ENCODE results near the gene THAP10. TPM values are rescaled to one million over a fixed set of nuclear protein-coding genes. Genes with fewer than 3 reads are reported as not detected.

Gene THAP10
- total RNA-seq, 1 donor from 2014 or later = 0.37 TPM

DNA sequence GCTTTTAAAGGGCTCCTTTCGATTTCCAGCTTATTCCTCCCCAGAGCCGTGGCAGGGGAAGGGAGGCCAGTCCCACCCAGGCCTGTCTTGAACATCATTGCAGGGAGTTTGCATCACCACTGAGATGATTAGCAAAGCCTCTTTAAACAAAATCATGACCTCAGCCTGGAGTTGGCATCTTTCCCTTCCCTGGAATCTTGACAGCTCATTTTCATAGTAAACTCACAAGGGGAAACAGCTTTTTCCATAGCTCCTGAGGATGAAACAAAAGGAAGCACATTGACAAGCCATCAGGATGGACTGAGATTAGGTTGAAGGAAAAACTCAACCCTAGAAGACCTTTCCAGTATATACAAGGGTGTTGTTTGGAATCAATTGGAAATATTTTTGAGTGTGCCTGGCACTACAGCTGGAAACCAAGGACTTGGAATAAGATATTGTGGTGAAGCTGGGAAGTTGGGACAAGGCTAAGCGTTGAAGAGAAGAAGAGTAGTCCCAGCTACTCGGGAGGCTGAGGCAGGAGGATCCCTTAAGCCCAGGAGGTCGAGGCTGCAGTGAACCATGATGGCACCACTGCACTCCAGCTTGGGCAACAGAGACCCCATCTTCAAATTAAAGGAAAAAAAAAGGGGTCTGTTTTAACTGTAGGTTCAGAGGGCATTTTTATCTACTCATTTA, 35.2 kb downstream of the THAP10 start:
- no peaks in the 10 kb centered on the region for H3K36me3 Mint-ChIP-seq (ENCODE audit: low read depth)
- no peak overlapping the region for H3K27ac Mint-ChIP-seq
- H3K4me1 Mint-ChIP-seq (ENCODE audit: low read depth) = peaks cover 3% of the 10 kb centered on the region
- no peak overlapping the region for H3K4me3 Mint-ChIP-seq (ENCODE audit: low read depth)
- intact Hi-C loops (cut with micrococcal nuclease) = no loop called here
- peaks cover 44% of the 10 kb centered on the region for H3K27me3 Mint-ChIP-seq (ENCODE audit: low read depth)
- DNase-seq (ENCODE audit: low spot score) = no peak
- no peaks in the 10 kb centered on the region for H3K9me3 Mint-ChIP-seq

DNA sequence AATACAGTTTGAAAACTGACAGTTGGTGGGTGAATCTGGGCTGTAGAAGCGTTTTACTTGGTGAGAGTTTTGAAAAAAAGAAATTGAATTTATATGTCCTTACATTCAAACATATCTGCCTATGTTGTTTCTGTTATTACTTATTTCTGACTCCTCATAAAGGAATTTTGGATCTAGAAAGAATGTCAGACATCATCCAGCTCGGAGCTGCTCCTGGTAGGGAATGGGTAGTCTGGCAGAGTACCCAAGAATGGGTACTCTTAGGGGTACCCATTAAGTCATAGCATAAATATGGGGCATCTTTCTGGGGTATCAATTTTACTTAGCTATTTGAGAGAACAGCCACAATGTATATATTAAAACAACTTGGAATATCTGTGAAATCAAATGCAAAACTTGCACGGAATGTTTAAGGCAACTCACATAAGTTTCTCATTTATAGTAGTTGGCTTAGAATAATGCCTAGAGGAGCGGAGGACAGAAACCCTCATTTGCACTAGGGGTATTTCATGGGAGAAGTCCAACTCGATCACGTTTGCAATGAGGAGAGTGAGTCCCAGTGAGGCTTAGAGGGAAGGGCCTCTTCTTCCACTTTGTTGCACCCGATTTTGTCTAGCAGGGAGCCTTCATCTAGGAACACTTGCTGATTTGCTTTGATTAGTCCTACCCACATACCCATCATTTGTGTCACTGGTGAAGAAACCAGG, 35.9 kb downstream of the THAP10 start:
- no peaks in the 10 kb centered on the region for H3K9me3 Mint-ChIP-seq
- intact Hi-C loops (cut with micrococcal nuclease) = no loop called here
- peaks cover 3% of the 10 kb centered on the region for H3K4me1 Mint-ChIP-seq (ENCODE audit: low read depth)

DNA sequence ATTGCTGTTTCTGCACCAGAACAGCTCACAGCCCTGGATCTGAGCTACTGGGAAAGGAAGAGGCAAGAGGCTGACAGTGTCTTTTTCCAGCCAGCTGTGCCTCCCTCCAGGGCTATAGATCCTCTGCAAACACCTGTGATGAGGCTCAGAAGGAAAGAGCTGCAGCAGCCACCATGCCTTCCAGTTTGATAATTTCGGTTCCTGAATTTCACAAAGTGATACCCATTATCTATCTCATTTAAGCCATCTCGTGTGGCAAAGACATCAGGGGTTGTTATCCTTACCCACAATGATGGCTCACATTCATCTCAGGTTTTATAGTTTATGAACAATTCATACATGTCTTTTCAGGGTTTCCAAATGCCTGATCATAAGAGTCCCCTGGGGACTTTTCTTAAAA, 36.5 kb downstream of the THAP10 start:
- intact Hi-C loops (cut with micrococcal nuclease) = no loop called here
- Mint-ChIP-seq H3K36me3 (ENCODE audit: low read depth) (no peaks in the 10 kb centered on the region), H3K27me3 (ENCODE audit: low read depth) (peaks cover 56% of the 10 kb centered on the region), H3K4me3 (ENCODE audit: low read depth) (no peak overlapping the region), H3K9me3 (no peaks in the 10 kb centered on the region), H3K4me1 (ENCODE audit: low read depth) (peaks cover 3% of the 10 kb centered on the region), H3K27ac (no peak overlapping the region)
- DNase-seq (ENCODE audit: low spot score) = no peak

More for the DNA sequence above, 35.9 kb downstream of the THAP10 start:
- no peak overlapping the region for H3K4me3 Mint-ChIP-seq (ENCODE audit: low read depth)
- no peak for DNase-seq (ENCODE audit: low spot score)
- no peaks in the 10 kb centered on the region for H3K36me3 Mint-ChIP-seq (ENCODE audit: low read depth)
- H3K27me3 Mint-ChIP-seq (ENCODE audit: low read depth) = peaks cover 50% of the 10 kb centered on the region
- no peak overlapping the region for H3K27ac Mint-ChIP-seq

DNA sequence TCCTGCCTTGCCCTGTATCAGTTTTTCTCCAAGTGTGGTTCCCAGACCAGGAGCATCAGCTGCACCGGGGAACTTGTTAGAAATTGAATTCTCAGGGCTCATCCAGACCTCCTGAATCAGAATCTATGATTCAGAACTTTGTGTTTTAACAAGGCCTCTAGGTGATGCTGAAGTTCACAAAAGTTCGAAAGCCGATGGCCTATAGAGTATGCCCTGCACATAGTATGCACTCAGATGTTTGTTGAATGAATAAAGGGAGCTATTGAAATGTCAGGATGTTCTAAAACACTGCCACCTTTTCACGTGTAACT, 37.6 kb downstream of the THAP10 start:
- Mint-ChIP-seq H3K27me3 (ENCODE audit: low read depth) (peaks cover 66% of the 10 kb centered on the region), H3K9me3 (no peaks in the 10 kb centered on the region), H3K4me1 (ENCODE audit: low read depth) (peaks cover 3% of the 10 kb centered on the region), H3K27ac (no peak overlapping the region), H3K36me3 (ENCODE audit: low read depth) (no peaks in the 10 kb centered on the region), H3K4me3 (ENCODE audit: low read depth) (peak overlapping the region; percentile 70)
- no peak for DNase-seq (ENCODE audit: low spot score)
- intact Hi-C loops (cut with micrococcal nuclease) = no loop called here

DNA sequence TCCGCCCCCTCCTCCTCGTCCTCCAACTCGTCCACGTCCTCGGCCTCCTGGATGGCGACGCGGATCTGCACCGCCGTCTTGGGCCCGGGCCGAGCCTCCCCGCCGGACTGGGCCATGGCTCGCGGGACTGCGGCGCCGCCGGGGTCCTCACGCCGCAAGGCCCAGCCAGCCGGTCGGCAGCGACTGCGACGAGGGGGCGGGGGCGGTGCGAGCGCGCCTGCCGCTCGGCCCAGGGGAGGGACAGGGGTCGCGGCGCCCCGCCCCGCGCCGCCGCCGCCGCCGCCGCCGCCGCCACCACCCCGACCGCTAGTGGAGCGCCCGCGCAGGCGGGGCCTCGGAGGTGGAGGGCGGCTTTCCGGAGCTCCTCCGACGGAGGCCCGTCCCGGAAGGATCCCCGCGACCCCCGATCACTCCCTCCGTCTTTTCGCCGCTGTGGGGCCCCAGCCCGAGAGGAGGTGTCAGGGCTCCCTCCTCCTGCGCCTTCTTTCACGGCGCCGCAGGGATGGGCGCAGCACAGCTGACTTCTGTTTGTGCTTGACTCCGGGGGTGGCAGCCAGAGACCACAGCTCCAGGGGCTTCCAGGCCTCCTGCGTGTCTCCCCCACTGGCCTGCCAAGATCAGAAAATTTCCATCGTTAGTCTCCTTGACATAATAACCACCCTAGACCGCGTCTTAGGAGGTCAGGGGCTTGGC, 38.1 kb downstream of the THAP10 start, which contains the start of gene LARP6:
TSS of gene LARP6 (minus strand) at position 185 of the 693 bp plus-strand sequence. CDS start at position 116, 69 bp downstream.
- Mint-ChIP-seq H3K27me3 (ENCODE audit: low read depth) (peaks cover 70% of the 10 kb centered on the region), H3K4me1 (ENCODE audit: low read depth) (peaks cover 3% of the 10 kb centered on the region), H3K9me3 (no peaks in the 10 kb centered on the region), H3K36me3 (ENCODE audit: low read depth) (no peaks in the 10 kb centered on the region), H3K27ac (no peak within 1 kb of the TSS), H3K4me3 (ENCODE audit: low read depth) (peak within 1 kb of the TSS; percentile 70)
- no peak for DNase-seq (ENCODE audit: low spot score)
- intact Hi-C loops (cut with micrococcal nuclease) = no loop called here

DNA sequence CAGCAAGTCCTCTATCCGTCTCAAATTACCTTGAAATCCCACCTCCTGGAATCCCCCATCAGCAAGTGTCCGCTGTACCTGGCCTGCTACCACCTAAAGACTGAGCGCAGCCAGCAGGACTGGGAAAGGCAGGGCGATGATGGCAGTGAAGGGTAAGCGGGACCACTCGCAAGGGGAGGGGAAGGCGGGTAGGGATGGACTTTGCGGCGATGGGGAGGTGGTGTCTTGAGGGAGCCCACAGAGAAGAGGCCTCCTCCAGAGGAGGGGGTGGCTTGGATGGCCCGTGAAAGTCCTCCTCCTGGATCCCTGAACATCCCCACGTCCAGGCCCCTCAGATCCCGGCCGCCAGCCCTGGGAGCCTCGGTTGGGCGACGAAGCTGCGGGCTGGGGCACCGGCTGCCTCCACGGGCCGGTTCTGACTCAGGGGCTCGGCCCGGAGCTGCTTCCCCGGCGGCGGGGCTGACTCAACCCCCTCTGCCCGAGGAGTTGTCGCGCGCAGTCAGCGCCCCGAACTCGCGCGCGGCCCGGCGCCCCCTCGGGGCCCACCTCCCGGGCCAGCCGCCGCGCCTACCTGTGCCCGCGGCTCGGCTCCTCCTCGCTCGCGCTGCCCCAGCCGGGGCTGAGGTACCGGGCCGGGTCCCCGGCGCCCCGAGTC, 38.8 kb downstream of the THAP10 start:
- intact Hi-C loops (cut with micrococcal nuclease) = no loop called here
- H3K9me3 Mint-ChIP-seq = no peaks in the 10 kb centered on the region
- H3K4me3 Mint-ChIP-seq (ENCODE audit: low read depth) = no peak overlapping the region
- H3K36me3 Mint-ChIP-seq (ENCODE audit: low read depth) = no peaks in the 10 kb centered on the region
- H3K4me1 Mint-ChIP-seq (ENCODE audit: low read depth) = peaks cover 3% of the 10 kb centered on the region
- H3K27me3 Mint-ChIP-seq (ENCODE audit: low read depth) = peaks cover 70% of the 10 kb centered on the region
- H3K27ac Mint-ChIP-seq = no peak overlapping the region
- DNase-seq (ENCODE audit: low spot score) = no peak

DNA sequence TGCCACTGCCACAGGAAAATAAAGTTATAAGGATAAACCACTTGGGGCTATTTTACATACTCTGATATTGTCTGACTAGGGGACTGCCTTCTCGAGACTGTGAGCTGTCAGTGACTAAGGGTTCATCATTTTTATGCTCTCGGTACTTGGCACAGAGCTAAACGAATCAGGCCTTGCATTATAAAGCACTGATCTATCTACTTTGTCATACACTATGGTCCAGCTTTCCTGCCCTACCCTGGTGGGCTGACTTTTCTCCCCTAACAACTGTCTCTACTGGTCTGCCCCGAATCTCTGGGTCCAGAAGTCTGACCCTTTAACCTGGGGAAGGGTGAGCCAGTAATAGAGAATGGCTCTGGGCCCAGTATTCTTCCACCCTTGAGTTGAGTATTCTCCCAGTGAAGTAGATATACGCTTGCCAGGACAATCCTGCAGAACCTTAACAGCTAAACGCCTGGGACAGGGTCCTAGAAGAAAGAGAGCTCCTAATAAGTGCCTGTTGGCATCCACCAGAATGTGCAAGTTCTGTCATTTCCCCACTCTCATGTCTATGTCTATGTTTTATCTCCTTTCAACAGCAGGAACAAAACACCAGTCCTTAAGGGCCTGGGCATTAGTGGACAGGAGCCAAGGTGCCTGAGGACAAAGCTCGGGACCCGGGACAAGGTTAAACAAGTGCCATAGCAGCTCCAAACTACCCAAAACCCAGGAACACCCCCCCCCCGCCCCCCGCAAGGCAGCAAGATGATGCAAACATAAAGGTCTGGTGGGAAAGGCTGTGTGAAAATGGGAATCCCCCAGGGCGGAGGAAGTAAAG, 39.5 kb downstream of the THAP10 start:
- peaks cover 69% of the 10 kb centered on the region for H3K27me3 Mint-ChIP-seq (ENCODE audit: low read depth)
- no peak for DNase-seq (ENCODE audit: low spot score)

DNA sequence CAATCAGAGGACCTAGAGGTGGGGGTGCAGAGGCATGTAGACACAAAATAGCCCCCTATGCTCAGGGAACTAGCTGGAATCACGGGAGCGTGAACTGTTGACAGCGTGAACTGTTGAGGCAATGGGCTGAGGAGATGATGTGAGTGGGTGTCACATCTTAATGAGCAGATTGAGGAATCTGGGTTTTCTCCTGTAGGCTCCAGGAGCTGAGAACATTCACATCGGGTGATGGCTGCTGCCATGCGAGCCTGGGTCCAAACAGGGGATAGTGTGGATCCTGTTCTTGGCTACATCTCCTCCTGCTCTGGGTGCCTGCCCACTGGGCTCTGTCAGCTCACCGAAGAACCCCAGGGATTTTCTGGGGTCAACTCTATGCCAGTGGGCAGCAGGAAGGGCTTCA, 40.3 kb downstream of the THAP10 start:
- no peak for DNase-seq (ENCODE audit: low spot score)
- H3K27ac Mint-ChIP-seq = no peak overlapping the region
- H3K36me3 Mint-ChIP-seq (ENCODE audit: low read depth) = no peaks in the 10 kb centered on the region
- H3K27me3 Mint-ChIP-seq (ENCODE audit: low read depth) = peaks cover 65% of the 10 kb centered on the region
- no peak overlapping the region for H3K4me3 Mint-ChIP-seq (ENCODE audit: low read depth)
- H3K9me3 Mint-ChIP-seq = no peaks in the 10 kb centered on the region
- intact Hi-C loops (cut with micrococcal nuclease) = no loop called here
- peaks cover 3% of the 10 kb centered on the region for H3K4me1 Mint-ChIP-seq (ENCODE audit: low read depth)

More for the DNA sequence above, 39.5 kb downstream of the THAP10 start:
- Mint-ChIP-seq H3K4me1 (ENCODE audit: low read depth) (peaks cover 3% of the 10 kb centered on the region), H3K27ac (no peak overlapping the region), H3K36me3 (ENCODE audit: low read depth) (no peaks in the 10 kb centered on the region), H3K9me3 (no peaks in the 10 kb centered on the region), H3K4me3 (ENCODE audit: low read depth) (no peak overlapping the region)
- intact Hi-C loops (cut with micrococcal nuclease) = no loop called here

DNA sequence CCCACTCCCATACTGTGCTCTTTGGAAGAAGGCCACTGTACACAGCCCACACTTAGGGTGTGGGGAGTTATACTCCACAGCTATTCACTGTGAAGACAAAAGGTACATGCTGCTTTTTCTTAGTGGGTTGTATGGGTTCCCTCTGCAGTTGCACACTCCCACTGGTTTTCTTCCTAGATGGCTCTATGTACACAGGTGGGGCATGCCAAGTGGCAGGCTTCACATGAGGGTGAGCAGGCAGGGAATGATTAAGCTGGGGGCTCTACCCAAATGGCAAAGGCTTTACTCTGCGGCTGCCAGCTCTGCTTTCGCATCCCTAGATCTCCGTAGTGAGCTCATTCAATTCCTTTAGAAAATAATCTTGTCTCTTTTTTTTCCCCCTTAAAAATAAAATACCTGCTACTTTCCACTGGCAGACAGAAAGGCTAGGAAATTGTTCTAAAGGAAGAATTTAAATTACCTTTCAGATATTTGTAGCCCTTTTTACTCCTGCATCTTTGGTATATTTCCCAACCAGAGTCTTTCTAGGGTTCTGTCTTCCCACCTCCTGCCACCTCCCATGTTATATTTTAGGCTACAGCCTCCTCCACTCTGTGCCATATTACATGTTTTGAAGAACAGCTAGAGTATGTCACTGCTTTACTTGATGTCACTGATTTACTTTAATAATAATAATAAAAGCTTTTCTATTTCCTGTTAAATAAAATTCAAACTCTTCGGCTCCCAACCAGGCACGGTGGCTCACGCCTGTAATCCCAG, 46.5 kb downstream of the THAP10 start:
- no peak overlapping the region for H3K27ac Mint-ChIP-seq
- H3K4me1 Mint-ChIP-seq (ENCODE audit: low read depth) = no peaks in the 10 kb centered on the region
- no peaks in the 10 kb centered on the region for H3K9me3 Mint-ChIP-seq
- no peak for DNase-seq (ENCODE audit: low spot score)
- H3K4me3 Mint-ChIP-seq (ENCODE audit: low read depth) = no peak overlapping the region
- intact Hi-C loops (cut with micrococcal nuclease) = no loop called here
- H3K36me3 Mint-ChIP-seq (ENCODE audit: low read depth) = no peaks in the 10 kb centered on the region
- peaks cover 17% of the 10 kb centered on the region for H3K27me3 Mint-ChIP-seq (ENCODE audit: low read depth)

DNA sequence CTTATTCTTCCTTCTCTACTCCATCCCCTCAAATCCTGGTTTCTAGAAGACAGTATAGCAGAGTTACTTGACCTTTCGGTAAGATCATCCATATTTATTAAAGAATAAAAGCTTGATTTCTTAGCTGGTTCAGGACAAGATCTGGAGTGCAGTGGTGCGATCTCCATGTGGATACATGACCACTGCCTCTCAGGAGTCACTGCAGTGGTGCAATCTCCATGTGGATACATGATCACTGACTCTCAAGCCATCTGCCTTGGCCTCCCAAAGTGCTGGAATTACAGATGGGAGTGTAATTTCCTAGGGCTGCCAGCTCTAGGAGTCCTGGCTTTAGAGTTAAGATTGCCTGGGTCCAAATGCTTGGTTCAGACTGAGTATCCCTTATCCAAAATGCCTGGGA, 54.8 kb downstream of the THAP10 start:
- no peak overlapping the region for H3K4me3 Mint-ChIP-seq (ENCODE audit: low read depth)
- no peak for DNase-seq (ENCODE audit: low spot score)

DNA sequence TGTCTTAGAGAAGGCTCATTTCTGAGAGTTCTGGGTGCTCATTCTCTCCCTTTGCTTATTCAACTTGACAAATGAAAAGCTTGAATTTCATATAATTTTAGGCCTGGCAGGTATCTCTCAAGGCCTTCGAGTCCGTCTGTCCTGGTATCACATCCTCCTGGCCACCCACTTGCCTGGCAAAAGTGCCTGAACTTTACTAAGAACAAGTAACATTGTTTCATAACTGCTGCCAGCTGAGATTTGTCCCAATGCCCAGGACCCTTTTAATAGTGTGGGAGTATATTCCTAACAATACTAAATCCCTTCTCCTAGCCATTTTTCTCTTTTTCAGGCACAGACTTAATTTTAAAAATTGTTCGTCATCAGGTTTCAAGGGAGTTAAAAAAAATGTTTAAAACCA, 56.4 kb downstream of the THAP10 start:
- intact Hi-C loops (cut with micrococcal nuclease) = no loop called here

More for the DNA sequence above, 54.8 kb downstream of the THAP10 start:
- no peak overlapping the region for H3K27ac Mint-ChIP-seq
- intact Hi-C loops (cut with micrococcal nuclease) = no loop called here
- no peaks in the 10 kb centered on the region for H3K9me3 Mint-ChIP-seq
- H3K27me3 Mint-ChIP-seq (ENCODE audit: low read depth) = peaks cover 3% of the 10 kb centered on the region
- H3K36me3 Mint-ChIP-seq (ENCODE audit: low read depth) = no peaks in the 10 kb centered on the region
- no peaks in the 10 kb centered on the region for H3K4me1 Mint-ChIP-seq (ENCODE audit: low read depth)

DNA sequence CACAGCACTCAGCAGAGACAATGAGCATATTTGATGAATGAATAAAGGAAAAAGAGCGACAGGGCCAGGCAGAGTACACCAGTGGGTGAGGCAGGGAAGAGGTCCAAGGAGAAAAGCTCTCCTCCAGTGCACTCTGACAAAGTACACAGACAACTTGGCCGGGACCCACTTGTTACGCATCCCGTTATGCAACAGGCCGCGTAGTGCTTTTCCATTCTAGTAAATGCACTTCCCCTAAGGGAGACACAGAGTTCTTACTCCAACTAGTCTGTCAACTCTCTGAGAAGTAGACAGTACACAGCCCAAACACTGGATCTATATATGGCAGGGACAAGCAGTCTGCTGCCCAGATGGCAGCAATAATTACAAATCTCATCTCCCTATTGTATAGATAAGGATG, 56.8 kb downstream of the THAP10 start:
- Mint-ChIP-seq H3K27ac (no peak overlapping the region), H3K4me3 (ENCODE audit: low read depth) (no peak overlapping the region), H3K9me3 (no peaks in the 10 kb centered on the region), H3K36me3 (ENCODE audit: low read depth) (no peaks in the 10 kb centered on the region), H3K27me3 (ENCODE audit: low read depth) (no peaks in the 10 kb centered on the region), H3K4me1 (ENCODE audit: low read depth) (no peaks in the 10 kb centered on the region)
- intact Hi-C loops (cut with micrococcal nuclease) = no loop called here
- no peak for DNase-seq (ENCODE audit: low spot score)

More for the DNA sequence above, 56.4 kb downstream of the THAP10 start:
- Mint-ChIP-seq H3K27ac (no peak overlapping the region), H3K4me1 (ENCODE audit: low read depth) (no peaks in the 10 kb centered on the region), H3K36me3 (ENCODE audit: low read depth) (no peaks in the 10 kb centered on the region), H3K27me3 (ENCODE audit: low read depth) (no peaks in the 10 kb centered on the region), H3K9me3 (no peaks in the 10 kb centered on the region), H3K4me3 (ENCODE audit: low read depth) (no peak overlapping the region)
- DNase-seq (ENCODE audit: low spot score) = no peak

All from activated T-helper 2 cell treated with anti-CD3 and anti-CD28 coated beads, Interferon-gamma antibody, Interleukin-2, Interleukin-4, amounts not matched to agents 10 μg/mL and 5 μg/mL and 100 μg/mL, durations not matched to agents 14 hours and 24 hours and 36 hours (primary cell).